IPS-20b (cell line): ENCODE results near the gene ANKDD1A.

ENCODE experiments used
- H3K27ac ChIP-seq: one replicate; pipeline ENCODE4 v1.5.1; 2013; ENCODE audit warnings: low read length
- H3K27me3 ChIP-seq: 2 replicates; pipeline ENCODE4 v1.6.1; 2013; ENCODE audit warnings: mild to moderate bottlenecking, low read length, inconsistent platforms; ENCODE audit not compliant: insufficient read depth
- H3K36me3 ChIP-seq: 2 replicates; pipeline ENCODE4 v1.6.1; 2013; ENCODE audit warnings: low read depth, mild to moderate bottlenecking, inconsistent platforms, low read length, moderate library complexity; ENCODE audit not compliant: insufficient read depth
- H3K4me1 ChIP-seq: 2 replicates; pipeline ENCODE4 v1.6.1; 2013; ENCODE audit warnings: mild to moderate bottlenecking, control low read depth, inconsistent platforms, low read length, moderate library complexity; ENCODE audit not compliant: insufficient read depth
- H3K4me3 ChIP-seq: 2 replicates; pipeline ENCODE4 v1.5.1; 2013; ENCODE audit warnings: mild to moderate bottlenecking, low read length, inconsistent platforms
- H3K9ac ChIP-seq: 2 replicates; pipeline ENCODE4 v1.6.1; 2013; ENCODE audit warnings: low read depth, mild to moderate bottlenecking, inconsistent platforms, low read length, moderate library complexity
- H3K9me3 ChIP-seq: 2 replicates; pipeline ENCODE4 v1.6.1; 2013; ENCODE audit warnings: mild to moderate bottlenecking, low read depth, low read length, inconsistent platforms; ENCODE audit not compliant: insufficient read depth

Gene ANKDD1A

GRCh38 chr15:64909546-64909945, 2.2 kb upstream of the ANKDD1A start:
- Histone ChIP-seq H3K9ac (no peak overlapping the region), H3K27ac (no peak overlapping the region), H3K4me1 (peaks cover 5% of the 10 kb centered on the region), H3K9me3 (peaks cover 10% of the 10 kb centered on the region), H3K4me3 (no peak overlapping the region), H3K27me3 (peaks cover 48% of the 10 kb centered on the region), H3K36me3 (no peaks in the 10 kb centered on the region)

- Histone ChIP-seq H3K27me3 (peaks cover 54% of the 10 kb centered on the region), H3K9ac (peak overlapping the region; percentile 68; the same call in 1 of the 2 replicates), H3K4me3 (peak overlapping the region; percentile 76), H3K36me3 (no peaks in the 10 kb centered on the region), H3K9me3 (no peaks in the 10 kb centered on the region), H3K27ac (no peak overlapping the region), H3K4me1 (peaks cover 13% of the 10 kb centered on the region)
Measured at GRCh38 chr15:64912379-64913325, 950 bp downstream of the ANKDD1A start.

DNA sequence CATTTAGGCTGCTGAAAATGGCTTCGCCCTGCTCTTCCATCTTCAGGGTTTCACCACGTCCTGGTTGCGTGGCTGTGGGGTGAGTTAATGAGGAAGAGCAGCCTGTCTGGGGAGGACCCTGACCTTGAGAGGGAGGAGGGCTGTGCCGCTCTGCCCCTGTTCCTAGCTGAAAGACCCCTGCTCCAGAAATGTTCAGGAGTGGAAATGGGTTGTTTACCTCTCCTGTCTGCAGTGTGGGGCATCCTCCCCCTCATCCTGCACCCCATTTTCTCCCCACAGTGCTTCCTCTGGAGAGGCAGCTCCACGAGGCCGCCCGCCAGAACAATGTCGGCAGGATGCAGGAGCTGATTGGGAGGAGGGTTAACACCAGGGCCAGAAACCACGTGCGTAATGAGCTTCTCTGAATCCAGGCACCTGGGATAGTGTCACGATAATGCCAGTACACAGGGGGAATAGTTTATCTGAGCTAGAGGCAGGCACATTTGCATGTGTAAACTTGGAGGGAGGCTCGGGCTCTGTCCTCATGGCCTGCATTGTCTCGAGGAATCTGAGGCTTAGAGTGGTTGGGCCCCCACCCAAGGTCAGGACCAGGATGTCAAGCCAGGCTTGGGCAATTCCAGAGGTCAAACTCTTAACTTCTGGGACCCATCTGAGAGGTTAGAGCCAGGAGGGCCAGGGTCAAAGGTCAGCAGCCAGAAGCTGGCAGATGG, 4.0 kb downstream of the ANKDD1A start:
- peak overlapping the region; percentile 43; the same call in 1 of the 2 replicates for H3K9ac ChIP-seq
- H3K36me3 ChIP-seq, result no peaks in the 10 kb centered on the region
- no peak overlapping the region for H3K4me3 ChIP-seq
- H3K9me3 ChIP-seq, result no peaks in the 10 kb centered on the region
- H3K4me1 ChIP-seq, result peaks cover 13% of the 10 kb centered on the region
- peaks cover 39% of the 10 kb centered on the region for H3K27me3 ChIP-seq
- peak overlapping the region; percentile 43 for H3K27ac ChIP-seq

- H3K4me3 ChIP-seq, result no peak overlapping the region
- peaks cover 8% of the 10 kb centered on the region for H3K4me1 ChIP-seq
- no peak overlapping the region for H3K27ac ChIP-seq
- H3K9ac ChIP-seq, result no peak overlapping the region
- no peaks in the 10 kb centered on the region for H3K9me3 ChIP-seq
- H3K36me3 ChIP-seq, result no peaks in the 10 kb centered on the region
- H3K27me3 ChIP-seq, result peaks cover 33% of the 10 kb centered on the region
Measured at GRCh38 chr15:64916365-64916764, 4.7 kb downstream of the ANKDD1A start.

DNA sequence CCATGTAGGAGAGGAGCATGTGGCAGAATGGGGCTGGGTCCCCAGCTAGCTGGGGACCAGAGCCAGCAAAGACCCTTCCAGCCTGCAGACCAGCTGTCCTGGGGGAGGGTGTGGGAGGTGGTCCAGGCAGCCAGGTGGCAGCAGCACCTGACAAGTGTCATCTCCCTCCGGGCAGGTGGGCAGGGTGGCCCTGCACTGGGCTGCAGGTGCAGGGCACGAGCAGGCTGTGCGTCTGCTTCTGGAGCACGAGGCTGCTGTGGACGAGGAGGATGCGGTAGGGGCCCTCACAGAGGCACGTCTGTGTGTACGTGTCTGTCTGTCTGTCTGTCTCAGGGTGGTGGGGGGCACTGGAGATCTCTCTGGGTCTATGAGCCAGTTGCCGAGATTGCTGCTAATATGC, 5.5 kb downstream of the ANKDD1A start:
- Histone ChIP-seq H3K27ac (no peak overlapping the region), H3K27me3 (peaks cover 24% of the 10 kb centered on the region)

DNA sequence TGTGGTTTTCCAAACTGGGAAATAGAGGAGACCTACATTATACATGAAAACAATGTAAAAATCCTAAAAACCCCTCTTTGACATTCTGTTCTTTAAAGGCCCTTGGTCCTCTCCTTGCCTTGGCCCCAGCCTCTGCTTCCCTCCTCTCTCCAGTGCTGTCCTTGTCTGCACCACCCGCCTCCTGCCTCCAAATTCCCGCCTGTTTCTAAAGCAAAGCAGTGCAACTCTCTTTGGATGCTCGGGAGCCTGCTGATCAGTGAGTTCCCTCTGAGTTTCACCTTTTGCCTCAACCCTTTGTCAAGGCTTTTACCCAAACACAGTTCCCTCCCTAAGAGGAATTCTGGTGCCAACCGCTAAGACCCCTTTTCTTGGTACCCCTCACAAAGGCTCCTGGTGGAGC, 8.0 kb downstream of the ANKDD1A start:
- Histone ChIP-seq H3K27ac (no peak overlapping the region), H3K4me3 (no peak overlapping the region), H3K9me3 (no peaks in the 10 kb centered on the region; the same call in 1 of the 2 replicates), H3K4me1 (peaks cover 8% of the 10 kb centered on the region; the same call in 1 of the 2 replicates), H3K27me3 (0 out of 2 replicates have a peak, but pooled peaks cover 7% of the 10 kb centered on the region), H3K9ac (no peak overlapping the region), H3K36me3 (no peaks in the 10 kb centered on the region)

More for the DNA sequence above, 5.5 kb downstream of the ANKDD1A start:
- no peak overlapping the region for H3K4me3 ChIP-seq
- no peaks in the 10 kb centered on the region for H3K36me3 ChIP-seq
- H3K4me1 ChIP-seq, result peaks cover 8% of the 10 kb centered on the region
- no peak overlapping the region for H3K9ac ChIP-seq
- H3K9me3 ChIP-seq, result no peaks in the 10 kb centered on the region

DNA sequence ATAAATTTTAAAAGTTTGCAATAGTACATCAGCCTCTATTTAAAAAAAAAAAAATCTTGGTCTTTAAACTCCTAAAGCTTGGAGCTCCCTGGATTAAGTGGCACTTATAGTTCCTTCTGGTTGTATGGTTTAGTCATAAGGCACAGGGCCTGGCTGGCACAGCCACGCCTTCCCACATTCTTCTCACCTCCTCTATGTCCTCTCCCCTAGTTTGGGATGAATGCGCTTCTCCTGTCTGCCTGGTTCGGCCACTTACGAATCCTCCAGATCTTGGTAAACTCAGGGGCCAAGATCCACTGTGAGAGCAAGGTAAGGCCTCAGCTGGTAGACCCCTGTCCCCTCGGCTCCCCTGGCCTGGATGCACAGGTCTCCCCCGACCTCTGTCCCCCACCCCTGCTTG, 10.0 kb downstream of the ANKDD1A start:
- H3K4me3 ChIP-seq, result no peak overlapping the region
- H3K36me3 ChIP-seq, result no peaks in the 10 kb centered on the region
- no peaks in the 10 kb centered on the region for H3K4me1 ChIP-seq
- no peak overlapping the region for H3K27ac ChIP-seq
- no peaks in the 10 kb centered on the region; the same call in 1 of the 2 replicates for H3K9me3 ChIP-seq
- no peaks in the 10 kb centered on the region for H3K27me3 ChIP-seq
- H3K9ac ChIP-seq, result no peak overlapping the region

DNA sequence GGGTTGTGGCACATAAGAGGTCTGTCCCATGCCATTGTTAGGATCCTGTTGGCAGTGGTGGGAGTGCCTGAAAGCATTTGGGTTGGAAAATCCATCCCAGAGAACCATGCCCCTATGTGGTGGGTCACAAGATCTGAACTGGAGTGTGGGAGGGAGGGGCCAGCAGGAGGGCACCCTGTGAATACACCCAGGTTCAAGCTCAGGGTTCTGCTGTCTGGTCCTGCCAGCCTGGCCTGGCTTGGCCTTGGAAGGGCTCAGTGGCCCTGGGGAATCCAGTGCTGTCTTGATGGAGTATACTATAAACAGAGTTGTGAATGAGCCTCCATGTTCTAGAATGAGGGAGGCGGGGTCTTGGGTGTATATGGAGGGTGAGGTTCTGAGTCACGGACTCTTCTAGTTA, 11.8 kb downstream of the ANKDD1A start:
- no peaks in the 10 kb centered on the region for H3K36me3 ChIP-seq
- H3K27me3 ChIP-seq, result no peaks in the 10 kb centered on the region
- H3K27ac ChIP-seq, result no peak overlapping the region
- no peak overlapping the region for H3K9ac ChIP-seq
- H3K9me3 ChIP-seq, result no peaks in the 10 kb centered on the region; the same call in 1 of the 2 replicates
- no peaks in the 10 kb centered on the region for H3K4me1 ChIP-seq
- no peak overlapping the region for H3K4me3 ChIP-seq

- H3K4me1 ChIP-seq, result no peaks in the 10 kb centered on the region
Measured at GRCh38 chr15:64925335-64926330, 13.9 kb downstream of the ANKDD1A start.

GRCh38 chr15:64926661-64927060, 15.0 kb downstream of the ANKDD1A start:
- Histone ChIP-seq H3K27me3 (no peaks in the 10 kb centered on the region), H3K4me1 (no peaks in the 10 kb centered on the region), H3K9ac (no peak overlapping the region), H3K4me3 (no peak overlapping the region), H3K27ac (no peak overlapping the region), H3K36me3 (0 out of 2 replicates have a peak, but pooled peaks cover 4% of the 10 kb centered on the region), H3K9me3 (no peaks in the 10 kb centered on the region; the same call in 1 of the 2 replicates)

More at GRCh38 chr15:64925335-64926330, 13.9 kb downstream of the ANKDD1A start:
- no peaks in the 10 kb centered on the region; the same call in 1 of the 2 replicates for H3K9me3 ChIP-seq
- no peak overlapping the region for H3K27ac ChIP-seq
- no peak overlapping the region for H3K4me3 ChIP-seq
- H3K36me3 ChIP-seq, result no peaks in the 10 kb centered on the region
- H3K27me3 ChIP-seq, result no peaks in the 10 kb centered on the region
- no peak overlapping the region for H3K9ac ChIP-seq
